ENCODE measurements around the gene SEBOX.
"Not testable (repeated sequence)": the region's sequence is repeated elsewhere in the genome, so short reads cannot be mapped to it uniquely, and the experiment has no call there.

SEBOX gene

DNA sequence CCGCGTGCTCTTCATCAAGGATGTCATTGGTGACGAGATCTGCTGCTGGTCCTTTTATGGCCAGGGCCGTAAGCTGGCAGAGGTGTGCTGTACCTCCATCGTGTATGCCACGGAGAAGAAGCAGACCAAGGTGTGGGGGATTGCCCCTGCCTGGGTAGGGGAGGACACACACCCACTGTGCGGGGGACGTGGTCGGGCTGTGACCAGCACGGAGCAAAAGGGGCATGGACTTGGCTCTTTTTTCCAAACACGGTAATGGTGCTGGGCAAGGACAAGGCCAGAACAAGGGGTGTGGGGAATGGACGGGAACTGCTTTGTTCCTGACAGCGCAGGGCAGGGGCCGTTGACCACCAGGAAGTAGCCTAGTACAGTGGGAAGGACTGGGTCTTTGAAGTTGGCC lies 22.7 kb downstream of the SEBOX start:
- no peak for DNase-seq (ENCODE audit: insufficient read length, low spot score)
- peak; percentile 20 for FAIRE-seq

DNA sequence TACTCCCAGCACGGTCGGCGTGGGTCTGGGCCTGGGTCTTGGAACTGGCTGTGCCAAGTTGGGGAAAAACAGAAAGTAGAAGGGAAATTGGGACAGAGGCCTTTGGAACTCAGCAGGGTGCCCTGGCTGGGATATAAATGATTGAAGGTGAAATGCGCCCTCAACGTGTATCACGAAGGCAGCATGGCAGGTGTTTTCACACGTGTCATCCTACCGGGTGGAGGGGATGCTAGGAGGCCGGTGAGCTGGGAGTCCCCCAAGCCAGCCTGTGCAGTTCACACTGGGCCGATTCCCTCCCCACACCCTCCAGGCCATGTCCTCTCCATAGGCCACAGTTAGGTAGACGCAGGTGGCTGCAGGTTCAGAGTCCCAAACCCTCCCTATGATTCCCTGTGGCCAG lies 23.5 kb downstream of the SEBOX start:
- DNase-seq (ENCODE audit: insufficient read length, low spot score), result no peak
- no peak for FAIRE-seq

DNA sequence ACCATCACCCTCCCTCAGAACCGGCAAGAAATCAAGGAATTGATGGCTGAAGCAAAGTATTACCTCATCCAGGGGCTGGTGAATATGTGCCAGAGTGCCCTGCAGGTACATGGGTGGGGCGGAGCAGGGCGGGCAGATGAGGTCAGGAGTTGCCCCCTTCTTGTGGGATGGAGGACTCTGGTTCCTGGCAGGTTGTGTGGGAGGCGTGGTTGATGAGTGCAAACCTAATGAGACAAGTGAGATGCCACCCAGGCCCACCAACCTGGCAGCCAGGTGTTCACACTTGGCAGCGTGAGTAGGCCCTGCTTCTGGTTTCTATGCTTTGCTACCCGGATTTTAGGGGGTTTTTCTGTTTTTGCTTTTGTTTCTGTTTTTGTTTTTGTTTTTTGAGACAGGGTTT lies 24.6 kb downstream of the SEBOX start:
- no peak for DNase-seq (ENCODE audit: insufficient read length, low spot score)

DNA sequence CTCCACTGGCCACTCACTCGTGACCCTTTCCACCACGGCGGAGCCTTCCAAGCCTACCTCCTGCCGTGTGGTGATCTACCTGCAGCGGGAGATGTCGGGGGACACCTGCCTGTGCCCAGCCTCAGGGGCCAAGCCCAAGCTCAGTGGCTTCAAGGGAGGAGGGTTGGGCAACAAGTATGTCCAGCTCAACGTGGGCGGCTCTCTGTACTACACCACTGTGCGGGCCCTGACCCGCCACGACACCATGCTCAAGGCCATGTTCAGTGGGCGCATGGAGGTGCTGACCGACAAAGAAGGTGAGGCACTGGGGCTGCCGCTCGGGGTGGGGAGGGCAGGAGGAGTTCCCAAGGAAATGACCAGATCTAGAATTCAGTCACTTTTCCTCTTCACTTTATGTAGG lies 25.6 kb downstream of the SEBOX start:
- no peak for DNase-seq (ENCODE audit: insufficient read length, low spot score)
- FAIRE-seq, result no peak

More for the DNA sequence above, 24.6 kb downstream of the SEBOX start:
- no peak for FAIRE-seq

DNA sequence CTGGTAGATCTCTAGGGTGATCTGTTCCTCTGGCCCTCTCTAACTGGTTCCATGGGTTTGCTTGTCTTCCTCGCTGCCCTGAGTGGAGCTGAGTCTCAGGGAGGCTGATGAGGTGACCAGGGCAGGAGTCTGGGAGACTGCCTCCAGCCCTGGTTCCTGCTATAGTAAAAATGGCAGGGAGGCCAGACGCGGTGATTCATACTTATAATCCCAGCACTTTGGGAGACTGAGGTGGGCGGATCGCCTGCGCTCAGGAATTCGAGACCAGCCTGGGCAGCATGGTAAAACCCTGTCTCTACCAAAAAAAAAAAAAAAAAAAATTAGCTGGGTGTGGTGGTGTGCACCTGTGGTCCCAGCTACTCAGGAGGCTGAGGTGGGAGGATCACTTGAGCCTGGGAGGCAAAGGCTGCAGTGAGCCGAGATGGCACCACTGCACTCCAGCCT lies 26.2 kb downstream of the SEBOX start:
- not testable (repeated sequence) for DNase-seq (ENCODE audit: insufficient read length, low spot score); FAIRE-seq

DNA sequence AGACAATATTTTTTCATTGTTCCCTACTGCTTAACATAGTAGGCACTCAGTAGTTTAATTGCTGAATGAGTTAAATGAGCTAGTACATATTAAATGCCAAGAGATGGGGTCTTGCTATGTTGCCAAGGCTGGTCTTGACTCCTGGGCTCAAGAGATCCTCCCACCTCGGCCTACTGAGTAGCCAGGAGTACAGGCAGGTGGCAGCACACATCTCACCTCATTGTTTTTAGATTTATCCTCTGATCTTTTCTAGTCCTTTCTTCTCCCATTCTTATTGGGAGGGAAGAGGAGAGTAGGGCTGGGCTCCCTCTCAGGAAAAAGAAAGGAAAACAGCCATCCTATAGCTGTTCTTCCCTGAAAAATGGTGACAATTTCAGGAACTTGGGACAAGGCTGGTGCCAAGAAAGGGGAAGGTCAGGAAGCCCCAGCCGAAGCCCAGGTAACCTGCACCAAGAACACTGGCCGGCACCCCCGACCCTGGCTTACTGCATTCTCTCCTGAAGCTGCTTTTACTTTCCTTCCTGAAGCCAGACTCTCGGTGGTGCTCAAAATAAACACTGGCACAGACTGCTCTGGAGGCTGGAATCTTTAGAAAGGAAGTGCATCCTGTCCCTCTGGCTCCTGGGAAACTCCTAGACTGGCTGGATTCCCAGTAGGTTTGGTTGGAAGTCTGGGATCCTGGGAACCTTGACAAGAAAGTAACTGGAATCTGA lies 26.8 kb downstream of the SEBOX start:
- DNase-seq (ENCODE audit: insufficient read length, low spot score), result no peak
- FAIRE-seq, result no peak

DNA sequence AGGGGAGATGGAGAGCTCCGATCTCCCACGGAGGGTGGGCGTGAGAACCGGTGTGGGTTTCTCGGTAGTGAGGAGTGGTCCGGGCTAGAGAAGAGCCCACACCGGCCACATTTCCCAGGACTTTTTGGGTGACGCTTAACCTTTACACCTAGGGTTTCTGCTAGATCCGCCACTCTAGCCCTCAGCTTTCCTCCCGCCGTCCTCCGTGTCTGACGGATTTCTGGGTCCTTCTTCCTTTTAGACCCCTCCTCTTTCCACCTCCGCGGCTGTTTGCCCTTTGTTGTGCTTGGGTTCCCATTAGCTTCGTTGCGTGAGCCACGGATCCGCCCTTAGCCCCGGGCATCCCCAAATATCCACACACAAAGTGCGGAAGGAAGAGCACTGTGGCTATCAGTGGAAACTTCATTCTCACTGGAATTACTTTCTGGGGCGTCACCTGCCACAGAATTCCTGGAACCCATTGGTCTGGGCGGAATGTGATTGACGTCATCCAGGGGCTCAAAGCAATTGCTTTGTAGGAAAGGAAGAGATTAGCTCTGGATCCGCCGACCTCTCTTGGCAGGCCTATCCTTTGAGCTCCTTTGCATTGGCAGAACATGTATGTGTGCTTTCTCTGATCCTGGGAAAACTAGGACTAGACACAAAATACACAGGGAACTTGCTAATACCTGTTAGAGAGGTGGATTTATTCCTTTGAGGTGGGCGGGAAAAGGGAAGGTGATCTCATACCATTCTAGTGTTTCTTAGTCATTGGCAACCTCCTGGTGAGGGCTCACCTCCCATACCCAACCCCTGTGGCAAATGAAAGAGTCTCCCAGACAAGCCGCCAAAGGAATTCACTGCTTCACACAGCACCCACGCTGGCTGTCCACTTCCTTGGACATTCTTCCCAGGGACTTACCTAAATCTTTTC lies 28.8 kb downstream of the SEBOX start:
- FAIRE-seq (peak; percentile 66), DNase-seq (ENCODE audit: insufficient read length, low spot score) (peak; percentile 87)

DNA sequence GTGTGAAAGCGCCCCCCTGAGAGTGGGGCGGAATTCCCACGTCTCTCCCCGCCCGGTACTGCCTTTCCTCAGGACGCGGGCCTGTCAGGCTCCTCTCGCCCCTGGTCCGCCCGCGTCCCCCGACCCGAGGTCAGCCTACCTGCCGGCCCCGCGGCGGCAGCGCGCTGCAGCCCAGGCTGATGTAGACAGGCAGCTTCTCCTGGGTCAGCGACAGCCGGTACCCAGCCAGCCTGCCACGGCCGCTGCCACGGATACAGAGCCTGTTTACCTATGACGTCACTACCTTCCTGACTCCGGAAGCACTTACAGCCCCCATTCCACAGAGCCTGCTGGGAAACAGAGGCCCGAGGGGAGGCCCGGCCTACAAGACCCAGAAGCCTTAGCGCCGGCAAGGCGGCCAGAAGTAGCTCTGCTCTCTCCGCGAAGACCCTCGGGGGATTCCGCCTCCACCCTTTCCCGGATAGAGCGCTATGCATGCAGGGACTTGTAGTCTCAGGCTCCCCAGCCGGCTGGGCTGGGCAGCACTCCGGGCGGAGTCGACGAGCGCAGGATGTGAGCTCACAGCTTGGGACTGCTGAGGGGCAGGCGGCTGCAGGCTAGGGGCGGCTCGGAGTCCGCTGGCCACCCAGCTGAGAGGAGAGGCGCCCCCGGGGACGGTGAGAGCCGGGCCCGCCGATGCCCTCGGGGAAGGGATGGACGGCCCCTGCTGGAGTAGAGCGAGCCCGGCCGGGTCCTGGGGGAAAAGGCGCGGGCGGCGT lies 29.6 kb downstream of the SEBOX start, which contains the start of the genes IFT20 and TNFAIP1:
IFT20 (minus strand) TSS at position 272 of the 758 bp plus-strand sequence. CDS start 3,487 bp downstream, outside the sequence.
TNFAIP1 (plus strand) TSS at position 561 of the 758 bp plus-strand sequence. CDS start 3,761 bp downstream, outside the sequence.
- peak; percentile 98 for DNase-seq (ENCODE audit: insufficient read length, low spot score)
- peak; percentile 93 for FAIRE-seq

DNA sequence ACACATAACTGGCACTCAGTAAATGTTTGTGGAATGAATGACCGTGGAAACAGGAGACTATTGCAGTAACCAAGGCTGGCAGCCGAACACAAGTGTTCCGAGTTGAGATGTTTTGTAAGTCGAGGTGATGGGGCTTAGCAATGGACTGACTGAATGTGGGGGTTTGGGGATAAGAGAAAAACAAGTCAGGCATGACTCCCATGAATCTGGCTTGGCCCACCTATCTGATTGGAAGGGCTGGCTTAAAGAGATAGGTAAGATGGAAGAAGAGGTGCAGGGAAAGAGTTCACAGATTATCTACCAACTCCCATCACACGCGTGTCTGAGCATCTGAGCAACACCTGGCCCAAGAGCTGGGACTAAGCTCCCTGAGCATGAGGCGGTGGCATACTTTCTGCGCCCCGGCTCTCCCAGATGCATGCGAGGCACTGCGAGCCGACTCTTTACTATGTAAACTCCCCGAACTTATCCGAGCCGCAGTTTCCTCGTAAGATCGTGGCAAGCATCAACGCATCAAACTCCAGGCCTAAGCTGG lies 30.3 kb downstream of the SEBOX start:
- FAIRE-seq (no peak), DNase-seq (ENCODE audit: insufficient read length, low spot score) (no peak)

DNA sequence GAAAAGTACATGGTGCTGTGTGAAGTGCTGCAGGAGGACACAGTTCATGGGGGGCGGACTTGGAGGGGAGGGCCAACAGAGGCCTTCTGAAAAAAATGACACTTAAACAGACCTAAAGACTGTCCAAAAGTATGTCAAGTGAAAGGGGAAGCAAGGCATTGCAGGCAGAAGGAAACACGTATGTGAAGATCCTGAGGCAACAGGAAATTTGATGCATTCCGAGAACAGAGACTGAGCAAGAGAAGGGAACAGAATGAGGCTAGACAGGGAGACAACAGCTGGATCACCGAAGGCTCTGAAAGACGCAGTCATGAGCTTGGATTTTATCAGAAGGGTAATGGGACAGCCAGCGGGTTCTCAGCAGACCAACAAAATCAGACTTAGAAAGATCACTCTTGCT lies 30.8 kb downstream of the SEBOX start:
- FAIRE-seq (no peak), DNase-seq (ENCODE audit: insufficient read length, low spot score) (no peak)

DNA sequence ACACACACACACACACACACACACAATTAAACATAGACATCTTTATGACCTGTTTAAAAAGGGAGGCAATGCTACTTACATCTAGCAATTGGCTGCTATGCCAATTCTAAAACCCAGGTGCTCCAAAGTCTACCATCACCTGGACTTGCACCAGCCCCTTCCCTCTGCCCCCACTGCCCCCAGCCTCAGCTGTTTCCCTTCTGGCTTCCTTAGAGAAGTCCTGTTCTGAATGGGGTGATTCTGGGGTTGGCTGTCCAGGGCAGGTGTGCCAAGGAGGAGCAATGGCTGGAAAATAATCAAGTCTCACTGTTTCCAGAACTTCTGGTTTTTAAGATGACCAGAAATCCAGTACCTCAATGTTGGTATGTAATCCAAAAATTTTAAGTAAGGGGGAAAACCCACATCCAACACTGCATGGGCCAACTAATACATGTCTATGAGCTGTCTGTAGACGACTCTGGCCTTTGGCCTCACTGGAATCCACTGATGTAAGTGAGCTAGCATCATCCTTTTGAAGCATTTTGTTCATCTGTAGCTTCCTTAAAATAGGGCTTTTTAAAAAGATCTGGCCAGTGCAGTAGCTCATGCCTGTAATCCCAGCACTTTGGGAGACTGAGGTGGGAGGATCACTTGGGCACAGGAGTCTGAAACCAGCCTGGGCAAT lies 31.8 kb downstream of the SEBOX start:
- FAIRE-seq (no peak), DNase-seq (ENCODE audit: insufficient read length, low spot score) (no peak)

DNA sequence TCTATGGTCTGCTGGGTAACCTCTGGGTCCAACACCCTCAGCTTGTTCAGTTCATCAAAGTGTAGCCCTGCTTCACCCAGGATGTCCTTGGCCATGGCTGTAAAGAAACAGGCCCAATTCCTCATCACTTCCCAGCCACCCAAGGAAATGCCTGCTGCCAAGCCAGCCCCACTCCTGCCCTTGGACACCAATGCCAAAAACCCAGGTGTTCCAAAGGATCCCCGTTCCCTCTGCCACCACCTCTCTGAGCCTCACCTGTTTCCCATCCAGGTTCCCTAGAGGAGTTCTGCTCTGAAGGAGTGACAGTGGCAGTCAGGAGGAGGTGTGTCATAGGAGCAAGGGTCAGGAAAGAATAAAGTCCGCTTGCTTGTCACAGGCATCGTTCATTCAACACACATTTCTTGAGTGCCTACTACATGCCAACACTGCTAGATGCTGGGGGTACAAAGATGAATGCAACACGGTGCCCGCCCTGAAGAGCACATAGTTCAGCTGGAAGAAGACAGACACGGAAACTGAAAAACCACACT lies 33.0 kb downstream of the SEBOX start:
- no peak for FAIRE-seq
- DNase-seq (ENCODE audit: insufficient read length, low spot score), result no peak

DNA sequence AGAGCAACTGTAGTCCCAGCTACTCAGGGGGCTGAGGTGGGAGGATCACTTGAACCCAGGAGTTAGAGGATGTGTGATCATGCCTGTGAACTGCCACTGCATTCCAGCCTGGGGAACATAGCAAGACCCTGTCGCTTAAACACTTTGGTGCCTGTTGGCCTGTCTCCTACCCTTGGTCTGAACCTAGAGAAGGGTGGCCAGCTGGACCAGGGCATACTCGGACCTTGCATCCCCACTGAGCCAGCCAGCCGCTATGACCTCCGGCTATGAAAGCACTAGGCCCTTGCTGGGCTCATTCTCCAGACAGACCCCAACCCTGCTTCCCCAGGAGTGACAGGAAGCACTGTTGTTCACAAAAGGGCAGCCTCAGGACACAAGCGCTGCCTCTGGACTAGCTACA lies 34.3 kb downstream of the SEBOX start:
- FAIRE-seq (no peak), DNase-seq (ENCODE audit: insufficient read length, low spot score) (no peak)

DNA sequence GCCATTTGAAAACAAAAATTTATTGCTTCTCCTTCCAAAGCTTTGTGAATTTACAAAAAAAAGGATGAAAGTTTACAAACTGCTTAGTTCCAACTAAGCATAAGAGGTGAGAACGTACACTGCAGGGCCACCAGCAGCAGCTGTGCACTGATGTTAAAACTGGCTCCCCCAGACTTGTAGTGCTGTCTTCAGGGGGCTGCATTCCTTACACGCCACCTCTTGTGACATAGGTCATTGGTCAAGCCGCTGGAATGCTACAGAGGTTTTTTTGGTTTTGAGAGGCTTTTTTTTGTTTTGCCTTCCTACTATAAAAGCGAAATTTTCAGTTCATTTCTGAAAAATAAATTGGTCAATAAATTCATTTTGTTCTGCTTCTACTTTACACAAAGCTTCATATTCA lies 36.7 kb downstream of the SEBOX start:
- FAIRE-seq (no peak), DNase-seq (ENCODE audit: insufficient read length, low spot score) (no peak)

DNA sequence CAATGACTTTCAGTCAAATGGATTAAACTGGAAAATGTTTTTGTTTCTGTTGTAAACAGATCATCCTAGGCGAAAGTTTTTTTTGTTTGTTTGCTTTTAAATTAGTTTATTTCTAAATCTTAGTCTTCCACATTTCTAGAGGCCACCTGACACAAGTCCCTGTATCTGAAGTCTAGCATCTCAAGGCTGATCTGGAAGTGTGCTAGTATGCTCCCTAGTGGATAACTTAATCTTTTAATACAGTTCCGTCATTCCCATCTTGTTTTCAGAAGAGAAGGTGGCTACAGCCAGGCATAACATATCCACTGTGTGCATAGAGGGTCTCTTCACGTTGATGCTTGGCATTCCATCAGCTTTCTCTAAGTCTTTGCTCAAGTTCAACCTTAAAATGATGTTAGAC lies 37.3 kb downstream of the SEBOX start:
- peak; percentile 35 for DNase-seq (ENCODE audit: insufficient read length, low spot score)
- no peak for FAIRE-seq

DNA sequence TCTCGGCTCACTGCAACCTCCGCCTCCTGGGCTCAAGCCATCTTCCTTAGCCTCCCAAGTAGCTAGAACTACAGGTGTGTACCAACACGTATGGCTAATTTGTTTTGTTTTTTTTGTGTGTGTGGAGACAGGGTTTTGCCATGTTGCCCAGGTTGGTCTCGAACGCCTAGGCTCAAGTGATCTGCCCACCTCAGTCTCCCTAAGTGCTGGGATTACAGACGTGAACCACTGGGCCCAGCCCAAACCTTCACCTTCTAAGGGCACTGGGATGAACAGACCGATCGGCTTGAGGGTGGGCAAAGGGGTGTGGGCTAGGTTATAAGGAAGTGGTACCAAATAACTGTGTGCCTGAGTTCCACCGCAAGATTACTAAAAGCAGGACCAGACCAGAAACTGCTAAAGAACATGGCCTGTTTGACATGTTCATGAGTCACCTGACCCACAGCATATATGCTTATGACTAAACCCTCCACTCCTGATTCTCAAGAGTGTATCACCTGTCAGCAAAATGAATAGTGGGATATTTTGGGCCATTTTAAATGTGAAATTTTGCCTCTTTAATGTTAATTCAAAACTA lies 37.9 kb downstream of the SEBOX start:
- DNase-seq (ENCODE audit: insufficient read length, low spot score) (no peak), FAIRE-seq (peak; percentile 9)

DNA sequence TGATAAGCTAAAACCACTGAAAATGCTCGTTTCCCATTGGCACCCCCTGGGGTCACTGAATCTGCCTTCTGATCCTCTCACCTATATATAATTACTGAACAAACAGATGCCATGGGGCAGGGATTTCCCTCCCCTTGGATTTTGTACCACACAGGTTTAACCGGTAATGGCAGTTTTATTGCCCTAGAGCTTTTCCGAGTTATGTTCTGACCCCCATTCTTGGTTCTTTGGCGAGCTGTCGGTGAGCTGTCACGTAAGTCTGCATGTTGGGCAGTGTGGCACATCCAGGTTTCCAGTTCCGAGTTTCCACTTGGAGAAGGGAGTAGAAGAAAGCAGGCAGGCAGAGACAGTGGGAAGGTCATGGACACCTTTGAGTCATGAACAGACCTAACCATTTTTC lies 38.9 kb downstream of the SEBOX start:
- FAIRE-seq (no peak), DNase-seq (ENCODE audit: insufficient read length, low spot score) (no peak)

DNA sequence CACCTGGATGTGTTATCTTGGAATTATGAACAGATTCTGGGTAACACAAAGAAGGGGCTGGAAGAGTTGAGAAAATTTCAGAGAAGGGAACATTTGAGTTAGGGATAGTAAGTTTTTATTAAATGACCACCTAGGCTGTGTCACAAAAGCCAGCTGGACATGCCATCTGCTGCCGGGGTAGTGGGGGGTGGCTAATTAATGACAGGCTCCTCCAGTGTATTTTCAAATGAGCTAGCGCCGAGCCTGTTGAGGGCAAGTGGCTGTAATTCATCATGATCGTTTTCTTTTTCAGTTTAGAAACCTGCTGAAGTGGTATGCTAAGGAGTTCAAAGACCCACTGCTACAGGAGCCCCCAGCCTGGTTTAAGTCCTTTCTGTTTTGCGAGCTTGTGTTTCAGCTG lies 39.8 kb downstream of the SEBOX start:
- FAIRE-seq, result no peak
- no peak for DNase-seq (ENCODE audit: insufficient read length, low spot score)

DNA sequence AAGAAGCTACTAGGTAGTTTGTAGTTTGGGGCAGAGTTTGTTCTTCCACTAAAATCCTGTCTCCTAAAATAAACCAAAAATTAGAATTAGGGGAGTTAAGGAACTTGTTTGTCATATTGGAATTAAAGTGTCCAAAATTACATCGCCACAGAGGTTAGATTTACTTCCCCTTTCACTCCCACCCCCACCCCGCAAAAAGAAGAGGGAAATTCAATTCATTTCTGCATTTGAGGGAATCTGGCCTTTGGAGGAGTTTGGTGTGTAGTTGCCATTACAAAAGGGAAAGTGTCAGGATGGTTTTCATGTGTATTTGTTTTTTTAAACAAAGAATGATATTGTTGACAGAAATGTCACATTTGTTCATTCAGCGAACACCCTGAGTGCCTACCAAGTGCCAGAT lies 40.2 kb downstream of the SEBOX start:
- no peak for DNase-seq (ENCODE audit: insufficient read length, low spot score)
- no peak for FAIRE-seq

Measured in HTR-8/SVneo (cell line).